BLaER1 (cell line): Measurements from ENCODE around the gene NCKAP5L.
A peak's percentile ranks its signal among the peaks of the same experiment; 100 is the strongest.

Experiments used
- H3K27ac ChIP-seq: shearing (Covaris generic); formaldehyde crosslinking; 2 replicates; pipeline ENCODE4 v1.8.1; 2022
- H3K27me3 ChIP-seq: shearing (Covaris generic); formaldehyde crosslinking; 2 replicates; pipeline ENCODE4 v1.8.1; 2022
- H3K36me3 ChIP-seq: shearing (Covaris generic); formaldehyde crosslinking; 2 replicates; pipeline ENCODE4 v1.8.1; 2022
- H3K4me1 ChIP-seq: shearing (Covaris generic); formaldehyde crosslinking; 2 replicates; pipeline ENCODE4 v1.8.1; 2022
- H3K4me2 ChIP-seq: shearing (Covaris generic); formaldehyde crosslinking; 2 replicates; pipeline ENCODE4 v1.8.1; 2022
- H3K4me3 ChIP-seq: shearing (Covaris generic); formaldehyde crosslinking; 2 replicates; pipeline ENCODE4 v1.8.1; 2022
- H3K9ac ChIP-seq: shearing (Covaris generic); formaldehyde crosslinking; 2 replicates; pipeline ENCODE4 v1.8.1; 2022
- H3K9me3 ChIP-seq: shearing (Covaris generic); formaldehyde crosslinking; 2 replicates; pipeline ENCODE4 v1.8.1; 2022
- H4K20me1 ChIP-seq: shearing (Covaris generic); formaldehyde crosslinking; 2 replicates; pipeline ENCODE4 v1.8.1; 2022
- Cebpa-rat ChIP-seq: shearing (Covaris generic); IDR thresholded peaks from 2 replicates; pipeline ENCODE4 v1.8.1; 2022

Gene NCKAP5L

GRCh38 chr12:49748306-49748705, 79.9 kb downstream of the NCKAP5L start:
- peaks cover 62% of the 10 kb centered on the region for H3K36me3 ChIP-seq
- peaks cover 100% of the 10 kb centered on the region for H4K20me1 ChIP-seq
- no peak overlapping the region for H3K27ac ChIP-seq
- no peak overlapping the region for H3K9ac ChIP-seq
- no peaks in the 10 kb centered on the region for H3K9me3 ChIP-seq
- no peaks in the 10 kb centered on the region for H3K27me3 ChIP-seq
- peak overlapping the region; percentile 73 for H3K4me2 ChIP-seq
- H3K4me3 ChIP-seq, result no peak overlapping the region
- peaks cover 62% of the 10 kb centered on the region for H3K4me1 ChIP-seq
- no peak for TF ChIP-seq Cebpa-rat

- Histone ChIP-seq H3K36me3 (peaks cover 41% of the 10 kb centered on the region), H3K9me3 (no peaks in the 10 kb centered on the region), H3K4me3 (no peak overlapping the region), H3K27ac (no peak overlapping the region), H3K4me1 (peaks cover 58% of the 10 kb centered on the region), H3K9ac (no peak overlapping the region), H3K4me2 (peak overlapping the region; percentile 96), H3K27me3 (no peaks in the 10 kb centered on the region), H4K20me1 (peaks cover 79% of the 10 kb centered on the region)
- no peak for TF ChIP-seq Cebpa-rat
These were observed 83.8 kb downstream of the NCKAP5L start for GRCh38 chr12:49744363-49744885.

GRCh38 chr12:49741882-49742620, 86.2 kb downstream of the NCKAP5L start:
- Histone ChIP-seq H3K36me3 (peaks cover 24% of the 10 kb centered on the region), H3K9ac (peak overlapping the region; percentile 92), H3K27ac (peak overlapping the region; percentile 95), H3K4me3 (peak overlapping the region; percentile 84), H3K4me1 (peaks cover 34% of the 10 kb centered on the region), H3K4me2 (peak overlapping the region; percentile 96), H3K27me3 (no peaks in the 10 kb centered on the region), H3K9me3 (no peaks in the 10 kb centered on the region), H4K20me1 (peaks cover 55% of the 10 kb centered on the region)
- TF ChIP-seq Cebpa-rat, result no peak
